H1 (cell line): ENCODE data around the gene DOCK8. TPM values are rescaled to one million over a fixed set of nuclear protein-coding genes. Genes with fewer than 3 reads are reported as not detected.

Experiments used
- CTCF ChIA-PET: fragments of 300-600 bp; sonication (Branson Sonifier 250); formaldehyde crosslinking; loops from one replicate; lab custom pipeline; 2021; ENCODE audit not compliant: partially characterized antibody; lab: Charles Lee
- POLR2A ChIA-PET: fragments of 300-600 bp; sonication (Branson Sonifier 250); formaldehyde crosslinking; loops from one replicate; lab custom pipeline; 2021; ENCODE audit warnings: inconsistent platforms; ENCODE audit not compliant: partially characterized antibody; lab: Charles Lee
- DNase-seq, 2 experiments: peaks; one replicate each; pipeline versions ENCODE4 v3.0.0 to v3.0.0-alpha.2; 2010 to 2022; ENCODE audit warnings: low spot score in 2 of 2, low read depth in 1 of 2, mixed read lengths in 1 of 2
- FAIRE-seq: peaks from 2 replicates; lab custom pipeline; 2011; peaks lifted over from hg19 to GRCh38; lab: Jason Lieb, UNC
- H2AFZ ChIP-seq: 2 replicates; pipeline ENCODE4 v1.8.1; 2012; ENCODE audit warnings: low read length, inconsistent platforms
- H2AK5ac ChIP-seq: 2 replicates; pipeline ENCODE4 v1.6.1; 2013; ENCODE audit warnings: low read depth, low read length
- H2BK120ac ChIP-seq: replicated peaks from 2 replicates; pipeline ENCODE3; 2013; ENCODE audit warnings: low read depth, low read length, inconsistent platforms
- H2BK12ac ChIP-seq: 2 replicates; pipeline ENCODE4 v1.6.1; 2013; ENCODE audit warnings: low read depth, low read length
- H2BK15ac ChIP-seq: 2 replicates; pipeline ENCODE4 v1.6.1; 2013; ENCODE audit warnings: low read length
- H2BK20ac ChIP-seq: 2 replicates; pipeline ENCODE4 v1.6.1; 2013; ENCODE audit warnings: low read length
- H2BK5ac ChIP-seq: 2 replicates; pipeline ENCODE4 v1.6.1; 2013; ENCODE audit warnings: low read depth, low read length
- H3K14ac ChIP-seq: 2 replicates; pipeline ENCODE4 v1.6.1; 2013; ENCODE audit warnings: inconsistent platforms; ENCODE audit not compliant: insufficient read length
- H3K18ac ChIP-seq: 2 replicates; pipeline ENCODE4 v1.6.1; 2013; ENCODE audit warnings: low read length; ENCODE audit errors: extremely low read depth
- H3K23ac ChIP-seq: 2 replicates; pipeline ENCODE4 v1.6.1; 2013; ENCODE audit warnings: inconsistent platforms; ENCODE audit not compliant: insufficient read length
- H3K23me2 ChIP-seq: 2 replicates; pipeline ENCODE4 v1.6.1; 2013; ENCODE audit warnings: low read depth, low read length
- H3K27ac ChIP-seq: 2 replicates; pipeline ENCODE4 v1.6.1; 2011; ENCODE audit warnings: low read depth, low read length, inconsistent platforms
- H3K27me3 ChIP-seq, 4 experiments: replicated peaks in 1 of 4; 1 replicate in 1 of 4; 2 replicates in 3 of 4; pipeline versions ENCODE4 v1.6.1 to v1.8.1; 2011 to 2013; ENCODE audit warnings: low read length in 3 of 4, mild to moderate bottlenecking in 3 of 4, inconsistent platforms in 2 of 4, mixed read lengths in 2 of 4, moderate library complexity in 1 of 4; ENCODE audit not compliant: control insufficient read depth in 3 of 4, insufficient read depth in 3 of 4; ENCODE audit errors: extremely low read depth in 1 of 4
- H3K36me3 ChIP-seq, 4 experiments: 2 replicates each; pipeline versions ENCODE4 v1.6.1 to v1.8.1; 2011 to 2013; ENCODE audit warnings: mild to moderate bottlenecking in 4 of 4, low read length in 3 of 4, moderate library complexity in 2 of 4, control low read depth in 1 of 4, inconsistent platforms in 1 of 4; ENCODE audit not compliant: insufficient read depth in 4 of 4, control insufficient read depth in 2 of 4
- H3K4ac ChIP-seq: replicated peaks from 2 replicates; pipeline ENCODE3; 2013; ENCODE audit warnings: low read length, low read depth, mixed read lengths, inconsistent platforms; ENCODE audit not compliant: insufficient read length
- H3K4me1 ChIP-seq, 4 experiments: replicated peaks in 1 of 4; 1 replicate in 1 of 4; 2 replicates in 3 of 4; pipeline versions ENCODE4 v1.6.1 to v1.8.1; 2011 to 2013; ENCODE audit warnings: low read length in 3 of 4, inconsistent platforms in 2 of 4, mixed read lengths in 1 of 4; ENCODE audit not compliant: insufficient read depth in 4 of 4, control insufficient read depth in 3 of 4
- H3K4me2 ChIP-seq, 2 experiments: 2 replicates each; pipeline versions ENCODE4 v1.6.1 to v1.8.1; 2011 to 2013; ENCODE audit warnings: low read depth in 2 of 2, low read length in 2 of 2, control low read depth in 1 of 2, inconsistent platforms in 1 of 2, mild to moderate bottlenecking in 1 of 2; ENCODE audit not compliant: insufficient read depth in 1 of 2
- H3K4me3 ChIP-seq, 4 experiments: fragments of 200-600, 300-600 bp in 1 of 4; sonication (generic), shearing (Covaris generic), sonication (Bioruptor Twin) in 1 of 4; 2 replicates each; pipeline versions ENCODE4 v1.5.1 to v1.8.1; 2011 to 2016; ENCODE audit warnings: low read length in 4 of 4, low read depth in 3 of 4, control low read depth in 2 of 4, inconsistent platforms in 2 of 4, mild to moderate bottlenecking in 2 of 4, mixed read lengths in 1 of 4, moderate library complexity in 1 of 4; ENCODE audit not compliant: insufficient read depth in 2 of 4; ENCODE audit errors: extremely low read depth in 1 of 4
- H3K56ac ChIP-seq: replicated peaks from 2 replicates; pipeline ENCODE3; 2013; ENCODE audit warnings: low read depth, mild to moderate bottlenecking, mixed read lengths, low read length, inconsistent platforms; ENCODE audit not compliant: insufficient read length
- H3K79me1 ChIP-seq: 2 replicates; pipeline ENCODE4 v1.6.1; 2013; ENCODE audit warnings: low read depth, low read length, control low read depth
- H3K79me2 ChIP-seq, 2 experiments: 2 replicates each; pipeline versions ENCODE4 v1.6.1 to v1.8.1; 2012 to 2013; ENCODE audit warnings: low read length in 2 of 2, mild to moderate bottlenecking in 2 of 2, inconsistent platforms in 1 of 2; ENCODE audit not compliant: insufficient read depth in 2 of 2, control insufficient read depth in 1 of 2
- H3K9ac ChIP-seq, 4 experiments: replicated peaks in 1 of 4; 1 replicate in 1 of 4; 2 replicates in 3 of 4; pipeline versions ENCODE4 v1.6.1 to v1.8.1; 2011 to 2013; ENCODE audit warnings: low read depth in 3 of 4, low read length in 3 of 4, control low read depth in 2 of 4, mild to moderate bottlenecking in 2 of 4, moderate library complexity in 2 of 4, inconsistent platforms in 1 of 4; ENCODE audit errors: extremely low read depth in 1 of 4
- H3K9me3 ChIP-seq, 2 experiments: 2 replicates each; pipeline versions ENCODE4 v1.6.1 to v1.8.1; 2012 to 2013; ENCODE audit warnings: mild to moderate bottlenecking in 2 of 2, moderate library complexity in 2 of 2, control low read depth in 1 of 2, inconsistent platforms in 1 of 2, low read depth in 1 of 2, low read length in 1 of 2, mixed read lengths in 1 of 2; ENCODE audit not compliant: insufficient read depth in 2 of 2
- H4K20me1 ChIP-seq, 2 experiments: replicated peaks in 1 of 2; 2 replicates each; pipeline versions ENCODE3 to v1.8.1; 2011 to 2013; ENCODE audit warnings: inconsistent platforms in 2 of 2, low read length in 2 of 2, mild to moderate bottlenecking in 1 of 2; ENCODE audit not compliant: insufficient read depth in 2 of 2, control insufficient read depth in 1 of 2
- H4K5ac ChIP-seq: 2 replicates; pipeline ENCODE4 v1.6.1; 2013; ENCODE audit warnings: low read length, low read depth, mixed read lengths, inconsistent platforms; ENCODE audit not compliant: insufficient read length
- H4K8ac ChIP-seq: 2 replicates; pipeline ENCODE4 v1.8.0; 2013; ENCODE audit warnings: mild to moderate bottlenecking, moderate library complexity, low read length, inconsistent platforms; ENCODE audit not compliant: insufficient read depth; ENCODE audit errors: extremely low read depth
- H4K91ac ChIP-seq: replicated peaks from 2 replicates; pipeline ENCODE3; 2013; ENCODE audit warnings: low read length, mixed read lengths, inconsistent platforms; ENCODE audit not compliant: insufficient read length
- EP300 ChIP-seq, 2 experiments: IDR thresholded peaks; 1 replicate in 1 of 2; 2 replicates in 1 of 2; pipeline ENCODE4 v1.6.1; 2011 to 2012; ENCODE audit warnings: low read depth in 2 of 2, low read length in 2 of 2, mild to moderate bottlenecking in 2 of 2, borderline replicate concordance in 1 of 2, inconsistent platforms in 1 of 2, moderate library complexity in 1 of 2
- POLR2A ChIP-seq, 2 experiments: IDR thresholded peaks; 1 replicate in 1 of 2; 2 replicates in 1 of 2; pipeline ENCODE4 v1.6.1; 2011; ENCODE audit warnings: low read depth in 2 of 2, low read length in 2 of 2, mild to moderate bottlenecking in 2 of 2; ENCODE audit errors: control extremely low read depth in 1 of 2
- WGBS, 2 experiments: shearing (Covaris generic) in 1 of 2; methylation state at CpG; one replicate each; pipeline versions ENCODE4 v1.1.6 to v1.1.7; 2013 to 2015; ENCODE audit warnings: low lambda C conversion rate in 2 of 2, mixed read lengths in 2 of 2, inconsistent platforms in 1 of 2, low coverage in 1 of 2, missing lambda C conversion rate in 1 of 2; ENCODE audit not compliant: insufficient replicate concordance in 2 of 2, insufficient coverage in 1 of 2, insufficient read length in 1 of 2; ENCODE audit errors: extremely low coverage in 1 of 2, missing lambda C conversion rate in 1 of 2; 5-methylcytosine and 5-hydroxymethylcytosine counted together
- polyA plus RNA-seq, 7 experiments: library from polyadenylated mRNA; depleted of rRNA in 3 of 7; stranded (reverse) in 5 of 7; unstranded in 2 of 7; fragments of >200 nt in 5 of 7; fragments of 200-250 nt in 2 of 7; gene quantifications; 1 replicate in 5 of 7; 2 replicates in 1 of 7; 4 replicates in 1 of 7; pipeline versions ENCODE4 v1.2.1 to v1.2.3, GENCODE V29; 2011 to 2013; ENCODE audit warnings: missing spikeins in 2 of 7, mixed read lengths in 2 of 7
- total RNA-seq: library from RNA; stranded (reverse); fragmentation: NEBNext Ultra II Directional; extraction: Animal tissue kit (Norgen Biotek cat#: 25700); gene quantifications from 2 replicates; pipeline ENCODE4 v1.2.1, GENCODE V29; 2021
- TF ChIP-seq, protein P1 (sequence below), 3 experiments: IDR thresholded peaks; 1 replicate in 2 of 3; 2 replicates in 1 of 3; pipeline versions ENCODE4 v1.5.1 to v1.6.1; 2011; ENCODE audit warnings: low read length in 3 of 3, mild to moderate bottlenecking in 3 of 3, inconsistent platforms in 2 of 3, low read depth in 1 of 3, moderate library complexity in 1 of 3; ENCODE audit not compliant: insufficient read depth in 1 of 3; ENCODE audit errors: control extremely low read depth in 1 of 3

The DOCK8 gene
- total and polyA plus RNA-seq, 2 of the 8 experiments (the other 6 are each of a cell fraction or from before 2014, with no cell fraction given), result 0.57 to 2.0 TPM

DNA sequence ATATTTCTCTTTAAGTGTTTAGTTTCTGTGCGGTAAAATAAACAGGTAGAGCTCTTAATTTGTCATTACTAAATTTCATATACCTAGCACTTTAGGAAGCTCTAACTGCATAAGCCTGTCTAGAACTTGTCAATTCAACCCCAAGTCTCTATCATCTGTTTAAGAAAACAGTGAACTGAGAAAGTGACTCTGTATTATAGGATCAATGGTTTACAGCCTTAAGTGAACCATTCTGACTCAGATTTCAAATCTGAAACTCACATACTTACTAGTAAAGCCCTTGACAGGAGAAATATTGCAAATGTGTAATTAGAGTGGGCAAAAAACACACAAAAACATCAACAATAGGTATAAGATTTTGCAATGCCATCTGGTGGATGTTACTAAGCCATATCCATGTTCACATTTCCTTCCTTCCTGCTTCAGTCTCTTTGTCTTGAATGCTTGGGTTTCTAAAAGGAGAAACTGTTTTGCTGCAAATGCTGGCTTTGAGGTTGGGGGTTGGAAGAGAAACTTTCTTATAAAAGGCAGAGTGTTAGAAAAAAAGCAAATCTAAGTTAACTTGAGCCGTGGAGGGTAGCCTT, 101.8 kb downstream of the DOCK8 start:
- Histone ChIP-seq H3K56ac (no peak overlapping the region), H4K20me1 (no peaks in the 10 kb centered on the region), H4K8ac (no peak overlapping the region), H2BK20ac (no peak overlapping the region), H2AFZ (peak overlapping the region; percentile 41; the same call in 1 of the 2 replicates), H3K9me3 (no peaks in the 10 kb centered on the region), H3K4me3 (no peak overlapping the region), H2BK5ac (no peak overlapping the region), H3K4me2 (no peak overlapping the region), H3K27ac (no peak overlapping the region), H3K23ac (no peak overlapping the region), H3K79me1 (no peaks in the 10 kb centered on the region), H3K4me1 (peaks cover 0 to 3% (median 0%) of the 10 kb centered on the region in 4 experiments; a peak in 1 of 7 replicates), H3K36me3 (no peaks in the 10 kb centered on the region; a peak in 1 of 8 replicates), H2BK12ac (no peak overlapping the region), H2AK5ac (no peak overlapping the region), H2BK120ac (no peak overlapping the region), H3K14ac (no peak overlapping the region), H3K9ac (no peak overlapping the region), H3K23me2 (no peaks in the 10 kb centered on the region), H3K18ac (no peak overlapping the region), H4K5ac (no peak overlapping the region), H4K91ac (no peak overlapping the region), H3K4ac (no peak overlapping the region), H3K79me2 (no peaks in the 10 kb centered on the region), H2BK15ac (no peak overlapping the region), H3K27me3 (no peaks in the 10 kb centered on the region)
- CTCF ChIA-PET, result interaction anchor here (0.5 to 1.7 kb wide), 3 partner anchors 20 to 536 kb away, joined by 3 to 4 read pairs (median 3); no protein-coding TSS in a partner anchor
- 89% methylated on average over 2 of the region's 2 CpGs; no CpG with 5 or more reads in 1 of the 2 experiments for WGBS, 2 experiments
- no peak for FAIRE-seq
- DNase-seq, result no peak
- TF ChIP-seq, protein P1, sequence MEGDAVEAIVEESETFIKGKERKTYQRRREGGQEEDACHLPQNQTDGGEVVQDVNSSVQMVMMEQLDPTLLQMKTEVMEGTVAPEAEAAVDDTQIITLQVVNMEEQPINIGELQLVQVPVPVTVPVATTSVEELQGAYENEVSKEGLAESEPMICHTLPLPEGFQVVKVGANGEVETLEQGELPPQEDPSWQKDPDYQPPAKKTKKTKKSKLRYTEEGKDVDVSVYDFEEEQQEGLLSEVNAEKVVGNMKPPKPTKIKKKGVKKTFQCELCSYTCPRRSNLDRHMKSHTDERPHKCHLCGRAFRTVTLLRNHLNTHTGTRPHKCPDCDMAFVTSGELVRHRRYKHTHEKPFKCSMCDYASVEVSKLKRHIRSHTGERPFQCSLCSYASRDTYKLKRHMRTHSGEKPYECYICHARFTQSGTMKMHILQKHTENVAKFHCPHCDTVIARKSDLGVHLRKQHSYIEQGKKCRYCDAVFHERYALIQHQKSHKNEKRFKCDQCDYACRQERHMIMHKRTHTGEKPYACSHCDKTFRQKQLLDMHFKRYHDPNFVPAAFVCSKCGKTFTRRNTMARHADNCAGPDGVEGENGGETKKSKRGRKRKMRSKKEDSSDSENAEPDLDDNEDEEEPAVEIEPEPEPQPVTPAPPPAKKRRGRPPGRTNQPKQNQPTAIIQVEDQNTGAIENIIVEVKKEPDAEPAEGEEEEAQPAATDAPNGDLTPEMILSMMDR (IDR thresholded peaks at IDR 0.05; ENCODE audit: control extremely low read depth in 1 of 3, insufficient read depth in 1 of 3, low read depth in 1 of 3, low read length in 3 of 3), result peak in 1 of 3 experiments; percentile 9; a peak in 1 of 4 replicates
- TF ChIP-seq POLR2A (IDR thresholded peaks at IDR 0.05; ENCODE audit: control extremely low read depth in 1 of 2, low read depth in 2 of 2, low read length in 2 of 2), result no peak
- no peak for TF ChIP-seq EP300 (IDR thresholded peaks at IDR 0.05; ENCODE audit: borderline replicate concordance in 1 of 2, low read depth in 2 of 2, low read length in 2 of 2)
- POLR2A ChIA-PET, result no interaction called here
